Nephron (organoid): ENCODE data around the gene ZMIZ1.

Experiments used
- H3K27ac Mint-ChIP-seq, 3 experiments: 2 replicates each; pipeline ENCODE4 v1.8.0; 2020; ENCODE audit warnings: mixed read lengths in 3 of 3, mild to moderate bottlenecking in 2 of 3, moderate library complexity in 1 of 3
- H3K27me3 Mint-ChIP-seq: 2 replicates; pipeline ENCODE4 v1.8.0; 2021; ENCODE audit warnings: low read depth, mild to moderate bottlenecking, moderate library complexity, mixed read lengths
- H3K36me3 Mint-ChIP-seq: 2 replicates; pipeline ENCODE4 v1.8.0; 2020; ENCODE audit warnings: low read depth, mixed read lengths
- H3K4me1 Mint-ChIP-seq: 2 replicates; pipeline ENCODE4 v1.8.0; 2020; ENCODE audit warnings: mixed read lengths
- H3K4me3 Mint-ChIP-seq, 3 experiments: 2 replicates each; pipeline ENCODE4 v1.8.0; 2020; ENCODE audit warnings: mild to moderate bottlenecking in 3 of 3, mixed read lengths in 3 of 3, moderate library complexity in 2 of 3
- H3K9me3 Mint-ChIP-seq: 2 replicates; pipeline ENCODE4 v1.8.0; 2020; ENCODE audit warnings: mixed read lengths
- TF ChIP-seq, protein P1 (sequence below), 3 experiments: fragments of 200-600 bp; sonication (generic); IDR thresholded peaks; one replicate each; pipeline ENCODE4 v1.5.0; 2021; ENCODE audit warnings: antibody characterized with exemption in 3 of 3; ENCODE audit not compliant: unreplicated experiment in 3 of 3

Gene ZMIZ1

DNA sequence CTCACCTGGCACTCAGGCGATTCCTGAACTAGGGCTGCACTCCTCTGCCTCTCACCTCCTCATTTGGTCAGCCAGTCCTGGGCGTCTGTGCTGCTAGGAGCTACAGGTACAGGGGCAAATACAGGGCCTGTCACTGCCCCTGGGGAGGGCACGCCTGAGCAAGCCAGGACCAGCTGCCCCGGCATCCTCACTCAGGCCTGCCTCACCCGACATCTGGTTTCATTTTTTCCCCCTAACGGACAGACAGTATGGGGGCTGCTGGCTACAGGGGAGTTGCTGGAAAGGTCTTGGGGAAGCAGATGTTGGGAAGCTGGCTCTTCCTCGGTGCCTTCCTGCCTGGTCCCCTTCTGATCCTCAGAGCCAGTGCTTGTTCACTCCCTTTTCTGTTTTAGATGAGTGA lies 201.2 kb downstream of the ZMIZ1 start:
- no peaks in the 10 kb centered on the region for H3K27me3 Mint-ChIP-seq
- TF ChIP-seq, protein P1, sequence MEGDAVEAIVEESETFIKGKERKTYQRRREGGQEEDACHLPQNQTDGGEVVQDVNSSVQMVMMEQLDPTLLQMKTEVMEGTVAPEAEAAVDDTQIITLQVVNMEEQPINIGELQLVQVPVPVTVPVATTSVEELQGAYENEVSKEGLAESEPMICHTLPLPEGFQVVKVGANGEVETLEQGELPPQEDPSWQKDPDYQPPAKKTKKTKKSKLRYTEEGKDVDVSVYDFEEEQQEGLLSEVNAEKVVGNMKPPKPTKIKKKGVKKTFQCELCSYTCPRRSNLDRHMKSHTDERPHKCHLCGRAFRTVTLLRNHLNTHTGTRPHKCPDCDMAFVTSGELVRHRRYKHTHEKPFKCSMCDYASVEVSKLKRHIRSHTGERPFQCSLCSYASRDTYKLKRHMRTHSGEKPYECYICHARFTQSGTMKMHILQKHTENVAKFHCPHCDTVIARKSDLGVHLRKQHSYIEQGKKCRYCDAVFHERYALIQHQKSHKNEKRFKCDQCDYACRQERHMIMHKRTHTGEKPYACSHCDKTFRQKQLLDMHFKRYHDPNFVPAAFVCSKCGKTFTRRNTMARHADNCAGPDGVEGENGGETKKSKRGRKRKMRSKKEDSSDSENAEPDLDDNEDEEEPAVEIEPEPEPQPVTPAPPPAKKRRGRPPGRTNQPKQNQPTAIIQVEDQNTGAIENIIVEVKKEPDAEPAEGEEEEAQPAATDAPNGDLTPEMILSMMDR (IDR thresholded peaks at IDR 0.05; ENCODE audit: unreplicated experiment in 3 of 3) = no peak
- peak overlapping the region in 2 of 3 experiments; percentile 24 to 46 for H3K27ac Mint-ChIP-seq
- no peaks in the 10 kb centered on the region for H3K9me3 Mint-ChIP-seq
- peaks cover 64% of the 10 kb centered on the region for H3K4me1 Mint-ChIP-seq
- H3K4me3 Mint-ChIP-seq = no peak overlapping the region
- peaks cover 15% of the 10 kb centered on the region for H3K36me3 Mint-ChIP-seq

DNA sequence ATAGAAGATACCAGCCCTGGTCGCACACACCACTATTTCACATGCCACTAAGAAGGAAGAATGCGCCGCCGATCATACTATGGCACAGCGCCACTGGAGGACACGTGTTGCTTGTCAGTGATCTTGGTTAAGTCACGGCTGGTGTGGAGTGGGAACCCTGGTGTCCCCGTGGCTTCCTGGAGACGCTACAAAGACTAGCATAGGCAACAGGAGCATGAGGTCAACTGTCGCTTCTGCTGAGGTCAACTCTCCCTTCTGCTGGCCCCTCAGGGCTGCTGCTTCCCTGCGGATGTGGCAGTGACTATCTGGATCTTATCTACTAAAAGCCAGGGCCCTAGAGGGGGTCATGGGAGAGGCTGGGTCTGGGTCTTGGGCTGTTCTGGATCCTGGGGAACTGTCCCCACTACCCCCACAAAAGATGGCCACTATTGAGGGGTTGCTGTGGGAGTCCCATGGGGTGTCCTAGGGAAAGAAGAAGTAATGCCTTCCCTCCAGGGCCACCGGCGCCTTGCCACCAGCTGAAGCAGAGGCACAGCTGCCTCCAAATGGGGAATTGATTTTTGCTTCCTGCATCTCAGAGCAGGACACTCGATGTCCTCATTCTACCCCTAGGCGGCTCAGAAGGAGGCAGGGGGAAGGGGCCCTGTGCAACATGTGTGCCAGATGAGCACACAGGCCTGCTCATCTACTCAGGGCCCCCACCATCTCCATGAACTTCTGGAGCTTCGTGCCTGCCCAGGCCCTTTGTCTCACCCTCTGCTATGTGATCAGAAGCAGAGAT lies 201.9 kb downstream of the ZMIZ1 start:
- Mint-ChIP-seq H3K4me1 (peaks cover 60% of the 10 kb centered on the region), H3K9me3 (no peaks in the 10 kb centered on the region), H3K27me3 (no peaks in the 10 kb centered on the region), H3K36me3 (peaks cover 15% of the 10 kb centered on the region), H3K27ac (peak overlapping the region in 2 of 3 experiments; percentile 28 to 46), H3K4me3 (no peak overlapping the region)
- TF ChIP-seq, protein P1 (IDR thresholded peaks at IDR 0.05; ENCODE audit: unreplicated experiment in 3 of 3) = no peak

DNA sequence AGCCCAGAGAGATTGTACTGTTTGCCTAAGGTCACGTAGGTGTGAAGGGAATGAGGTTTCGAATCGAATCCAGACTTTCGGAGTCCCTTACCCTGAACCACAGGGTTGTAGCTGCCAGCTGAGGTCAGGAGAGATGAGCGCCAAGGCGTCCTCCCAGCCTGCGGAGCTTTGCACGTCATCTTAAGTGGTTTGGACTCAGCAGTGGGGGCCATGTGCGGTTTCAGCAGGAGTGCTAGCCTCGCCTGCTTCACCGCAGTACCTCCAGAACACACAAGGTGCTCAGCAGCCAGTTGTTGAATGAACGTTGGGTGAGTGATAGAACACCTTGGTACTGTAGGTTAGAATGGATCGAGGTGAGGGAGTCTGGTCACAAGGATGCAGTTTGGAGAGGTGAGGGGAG lies 203.6 kb downstream of the ZMIZ1 start:
- Mint-ChIP-seq H3K4me3 (no peak overlapping the region), H3K9me3 (no peaks in the 10 kb centered on the region), H3K27me3 (no peaks in the 10 kb centered on the region), H3K27ac (peak overlapping the region; percentile 12 to 72 (median 16)), H3K4me1 (peaks cover 55% of the 10 kb centered on the region), H3K36me3 (peaks cover 23% of the 10 kb centered on the region)
- TF ChIP-seq, protein P1 (IDR thresholded peaks at IDR 0.05; ENCODE audit: unreplicated experiment in 3 of 3) = no peak

DNA sequence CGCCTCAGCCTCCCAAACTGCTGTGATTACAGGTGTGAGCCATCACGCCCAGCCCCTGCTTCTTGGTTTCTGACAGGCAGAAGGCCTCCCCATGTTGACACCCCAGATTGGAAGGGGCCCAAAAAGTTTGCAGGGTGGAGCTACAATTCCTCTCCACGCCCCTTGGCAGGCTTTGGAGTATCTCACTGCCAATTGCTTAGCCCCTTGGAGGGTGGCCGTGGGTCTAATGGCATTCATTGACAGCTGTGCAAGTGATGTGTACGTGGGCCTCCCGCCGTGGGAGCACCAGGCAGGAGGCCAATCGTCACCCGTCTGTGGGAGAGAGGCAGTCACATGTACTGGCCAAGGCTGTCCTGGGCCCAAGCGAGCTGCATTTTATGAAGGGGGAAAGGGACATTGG lies 204.8 kb downstream of the ZMIZ1 start:
- no peaks in the 10 kb centered on the region for H3K27me3 Mint-ChIP-seq
- H3K36me3 Mint-ChIP-seq = peaks cover 31% of the 10 kb centered on the region
- TF ChIP-seq, protein P1 (IDR thresholded peaks at IDR 0.05; ENCODE audit: unreplicated experiment in 3 of 3) = no peak
- peaks cover 50% of the 10 kb centered on the region for H3K4me1 Mint-ChIP-seq
- H3K9me3 Mint-ChIP-seq = no peaks in the 10 kb centered on the region
- H3K4me3 Mint-ChIP-seq = no peak overlapping the region
- peak overlapping the region; percentile 30 to 85 (median 77) for H3K27ac Mint-ChIP-seq

DNA sequence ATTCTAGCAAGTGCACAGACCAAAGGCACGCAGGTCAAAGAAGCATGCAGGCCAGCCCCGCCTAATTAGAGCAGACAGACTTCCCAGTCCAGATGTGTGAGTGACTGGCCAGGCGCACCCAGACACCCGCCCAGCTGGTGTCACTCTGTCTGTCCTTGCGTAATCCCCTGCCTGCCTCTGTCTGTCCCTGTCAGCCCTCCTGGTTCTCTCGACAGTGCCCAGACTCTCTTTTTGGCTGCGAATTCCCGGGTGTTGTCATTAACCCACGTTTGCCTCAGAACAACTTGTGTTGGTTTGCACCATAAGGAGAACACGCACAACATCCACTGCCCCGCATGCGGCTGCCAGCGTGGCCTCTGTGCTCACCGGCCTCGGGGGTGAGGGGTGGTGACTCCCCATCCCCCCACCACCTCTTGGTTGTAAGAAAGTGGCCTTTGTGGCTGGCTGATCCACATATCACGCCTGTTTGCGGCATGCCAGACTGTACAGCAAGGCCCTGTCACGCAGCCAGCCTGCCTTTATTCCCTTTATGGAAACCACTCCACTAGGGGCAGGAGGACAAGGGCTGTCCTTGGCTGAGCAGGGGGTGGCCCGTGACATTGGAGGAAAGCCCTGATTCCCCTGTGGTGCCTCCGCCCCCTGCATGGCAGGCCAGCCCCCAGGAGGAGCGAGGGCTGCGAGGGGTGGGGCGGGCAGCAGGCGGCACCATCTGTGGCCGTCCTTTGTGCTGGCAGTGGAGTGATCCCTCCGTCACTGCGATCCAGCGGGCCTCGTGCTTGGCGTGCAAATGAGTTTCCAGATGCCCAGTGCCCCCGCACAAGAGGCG lies 205.7 kb downstream of the ZMIZ1 start:
- no peaks in the 10 kb centered on the region for H3K9me3 Mint-ChIP-seq
- peaks cover 30% of the 10 kb centered on the region for H3K36me3 Mint-ChIP-seq
- H3K27ac Mint-ChIP-seq = peak overlapping the region; percentile 30 to 85 (median 77)
- peaks cover 44% of the 10 kb centered on the region for H3K4me1 Mint-ChIP-seq
- H3K27me3 Mint-ChIP-seq = no peaks in the 10 kb centered on the region
- H3K4me3 Mint-ChIP-seq = peak overlapping the region in 1 of 3 experiments; percentile 16
- TF ChIP-seq, protein P1 (IDR thresholded peaks at IDR 0.05; ENCODE audit: unreplicated experiment in 3 of 3) = no peak
